ENCODE measurements around the gene OGFOD3.

DNA sequence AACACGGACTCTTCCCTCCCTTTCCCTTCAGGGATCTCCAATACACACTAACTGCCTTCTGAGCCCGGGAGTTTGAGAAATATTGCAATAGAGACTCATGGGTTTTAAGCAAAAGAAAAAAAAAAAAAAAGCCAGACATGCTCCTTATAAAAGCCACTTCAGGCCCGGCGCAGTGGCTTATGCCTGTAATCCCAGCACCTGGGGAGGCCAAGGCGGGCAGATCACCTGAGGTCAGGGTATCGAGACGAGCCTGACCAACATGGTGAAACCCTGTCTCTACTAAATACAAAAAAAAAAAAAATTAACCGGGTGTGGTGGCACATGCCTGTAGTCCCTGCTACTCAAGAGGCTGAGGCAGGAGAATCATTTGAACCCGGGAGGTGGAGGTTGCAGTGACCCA, 2.6 kb downstream of the OGFOD3 start:
- TF ChIP-seq, protein P1, sequence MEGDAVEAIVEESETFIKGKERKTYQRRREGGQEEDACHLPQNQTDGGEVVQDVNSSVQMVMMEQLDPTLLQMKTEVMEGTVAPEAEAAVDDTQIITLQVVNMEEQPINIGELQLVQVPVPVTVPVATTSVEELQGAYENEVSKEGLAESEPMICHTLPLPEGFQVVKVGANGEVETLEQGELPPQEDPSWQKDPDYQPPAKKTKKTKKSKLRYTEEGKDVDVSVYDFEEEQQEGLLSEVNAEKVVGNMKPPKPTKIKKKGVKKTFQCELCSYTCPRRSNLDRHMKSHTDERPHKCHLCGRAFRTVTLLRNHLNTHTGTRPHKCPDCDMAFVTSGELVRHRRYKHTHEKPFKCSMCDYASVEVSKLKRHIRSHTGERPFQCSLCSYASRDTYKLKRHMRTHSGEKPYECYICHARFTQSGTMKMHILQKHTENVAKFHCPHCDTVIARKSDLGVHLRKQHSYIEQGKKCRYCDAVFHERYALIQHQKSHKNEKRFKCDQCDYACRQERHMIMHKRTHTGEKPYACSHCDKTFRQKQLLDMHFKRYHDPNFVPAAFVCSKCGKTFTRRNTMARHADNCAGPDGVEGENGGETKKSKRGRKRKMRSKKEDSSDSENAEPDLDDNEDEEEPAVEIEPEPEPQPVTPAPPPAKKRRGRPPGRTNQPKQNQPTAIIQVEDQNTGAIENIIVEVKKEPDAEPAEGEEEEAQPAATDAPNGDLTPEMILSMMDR (IDR thresholded peaks at IDR 0.05; ENCODE audit: extremely low read depth in 1 of 2, insufficient read depth in 1 of 2, low read depth in 1 of 2, low read length in 2 of 2): no peak
- TF ChIP-seq EZH2 (IDR thresholded peaks at IDR 0.05; ENCODE audit: borderline replicate concordance, low read depth, low read length, severe bottlenecking): no peak
- no peak for TF ChIP-seq POLR2A (IDR thresholded peaks at IDR 0.05; ENCODE audit: low read depth, low read length)
- no peak for TF ChIP-seq POLR2AphosphoS5 (IDR thresholded peaks at IDR 0.05; ENCODE audit: insufficient read depth, low read depth, low read length)
- TF ChIP-seq JUN (IDR thresholded peaks at IDR 0.05; ENCODE audit: borderline replicate concordance, insufficient read depth, insufficient read length, low read depth): no peak
- TF ChIP-seq, protein P2, sequence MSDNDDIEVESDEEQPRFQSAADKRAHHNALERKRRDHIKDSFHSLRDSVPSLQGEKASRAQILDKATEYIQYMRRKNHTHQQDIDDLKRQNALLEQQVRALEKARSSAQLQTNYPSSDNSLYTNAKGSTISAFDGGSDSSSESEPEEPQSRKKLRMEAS (IDR thresholded peaks at IDR 0.05; ENCODE audit: insufficient read depth, insufficient read length): no peak
- TF ChIP-seq MYC (IDR thresholded peaks at IDR 0.05; ENCODE audit: low read depth, low read length): no peak
- no peak for TF ChIP-seq GATA2 (IDR thresholded peaks at IDR 0.05; ENCODE audit: insufficient read depth, insufficient read length, low read depth, low read length)

Data from endothelial cell of umbilical vein (primary cell).